Stimulated activated CD8-positive, alpha-beta memory T cell treated with anti-CD3 and anti-CD28 coated beads, Interleukin-12 subunit alpha, Interleukin-12 subunit beta, amount 100 ng/mL, for 24 hours (primary cell): Measurements from ENCODE around the gene DAPP1.
"Not testable (repeated sequence)": the region's sequence is repeated elsewhere in the genome, so short reads cannot be mapped to it uniquely, and the experiment has no call there.

ENCODE experiments used
- DNase-seq: peaks from one replicate; pipeline ENCODE4 v3.0.0-alpha.2; 2020; ENCODE audit errors: extremely low read depth

DAPP1 gene, protein sequence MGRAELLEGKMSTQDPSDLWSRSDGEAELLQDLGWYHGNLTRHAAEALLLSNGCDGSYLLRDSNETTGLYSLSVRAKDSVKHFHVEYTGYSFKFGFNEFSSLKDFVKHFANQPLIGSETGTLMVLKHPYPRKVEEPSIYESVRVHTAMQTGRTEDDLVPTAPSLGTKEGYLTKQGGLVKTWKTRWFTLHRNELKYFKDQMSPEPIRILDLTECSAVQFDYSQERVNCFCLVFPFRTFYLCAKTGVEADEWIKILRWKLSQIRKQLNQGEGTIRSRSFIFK

GRCh38 chr4:99816545-99817308, at the start of gene DAPP1:
Gene DAPP1, plus strand, starts transcription at chr4:99816827. Its CDS starts 87 bp downstream, at chr4:99816914.
- peak; percentile 25 for DNase-seq

- not testable (repeated sequence) for DNase-seq
Measured at GRCh38 chr4:99770842-99771241, 45.8 kb upstream of the DAPP1 start.

- DNase-seq: no peak
Measured at GRCh38 chr4:99783940-99784339, 32.7 kb upstream of the DAPP1 start.

DNA sequence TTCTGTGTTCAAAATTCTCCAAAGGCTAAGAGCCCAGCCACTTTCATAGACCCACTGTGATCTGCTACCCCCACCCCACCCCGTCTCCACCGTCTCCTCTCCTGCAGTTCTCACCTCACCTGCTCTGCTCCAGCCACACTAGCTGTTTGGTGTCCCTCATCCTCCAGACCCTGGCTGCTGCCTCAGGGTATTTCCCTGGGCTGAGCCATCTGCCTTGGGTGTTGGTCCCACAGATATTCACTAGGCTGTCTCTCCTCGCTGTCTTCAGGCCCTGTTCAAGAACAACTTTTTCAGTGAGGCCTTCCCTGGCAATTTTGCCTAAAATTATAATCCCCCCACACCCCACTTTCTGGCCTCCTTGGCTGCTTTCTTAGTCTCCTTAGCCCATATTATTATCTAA, 31.8 kb upstream of the DAPP1 start:
- no peak for DNase-seq

GRCh38 chr4:99790796-99791617, 25.6 kb upstream of the DAPP1 start:
- no peak for DNase-seq

GRCh38 chr4:99800332-99801004, 16.2 kb upstream of the DAPP1 start:
- no peak for DNase-seq

- DNase-seq: no peak
Measured at GRCh38 chr4:99801005-99801699, 15.5 kb upstream of the DAPP1 start.

GRCh38 chr4:99803566-99804101, 13.0 kb upstream of the DAPP1 start:
- no peak for DNase-seq

DNA sequence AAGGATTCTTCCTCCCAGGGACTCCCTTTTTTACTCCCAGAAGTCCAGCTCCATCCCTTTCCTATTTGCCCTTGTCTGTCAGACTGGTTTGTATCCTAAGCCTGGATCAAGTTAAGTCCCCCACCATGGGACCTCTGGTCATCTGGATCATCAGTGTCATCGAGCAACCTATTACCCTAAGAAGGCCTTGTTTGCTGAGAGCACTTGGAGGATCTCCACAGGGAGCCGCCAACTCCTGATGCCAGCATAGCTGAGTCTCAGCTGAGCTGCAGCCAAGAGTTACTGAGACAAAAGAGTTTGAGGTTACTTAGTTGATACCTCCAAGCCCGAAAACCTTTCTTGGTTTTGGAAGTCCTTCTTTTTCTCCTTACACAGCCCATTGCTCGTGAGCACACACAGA, 10.1 kb upstream of the DAPP1 start:
- no peak for DNase-seq

DNA sequence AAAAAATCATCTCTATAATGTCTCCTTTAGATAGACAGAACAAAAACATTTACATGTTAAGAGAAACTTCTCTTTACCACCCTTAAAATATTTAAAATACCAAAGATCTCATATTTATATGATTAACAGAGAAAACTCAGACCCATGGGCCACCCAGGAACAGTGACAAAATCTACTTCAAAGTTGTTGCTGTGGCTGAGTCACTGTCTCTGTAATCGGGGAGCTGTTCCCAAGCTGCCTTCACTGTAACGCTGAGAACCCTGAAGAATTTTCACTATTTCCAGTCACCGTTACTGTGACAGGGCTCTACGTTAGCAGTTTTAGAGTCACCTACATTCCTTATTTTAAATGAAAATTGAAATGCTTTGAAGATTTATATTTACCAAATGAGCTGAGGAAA, 9.0 kb upstream of the DAPP1 start:
- DNase-seq: no peak

- DNase-seq: peak; percentile 30
Measured at GRCh38 chr4:99808260-99808857, 8.3 kb upstream of the DAPP1 start.

DNA sequence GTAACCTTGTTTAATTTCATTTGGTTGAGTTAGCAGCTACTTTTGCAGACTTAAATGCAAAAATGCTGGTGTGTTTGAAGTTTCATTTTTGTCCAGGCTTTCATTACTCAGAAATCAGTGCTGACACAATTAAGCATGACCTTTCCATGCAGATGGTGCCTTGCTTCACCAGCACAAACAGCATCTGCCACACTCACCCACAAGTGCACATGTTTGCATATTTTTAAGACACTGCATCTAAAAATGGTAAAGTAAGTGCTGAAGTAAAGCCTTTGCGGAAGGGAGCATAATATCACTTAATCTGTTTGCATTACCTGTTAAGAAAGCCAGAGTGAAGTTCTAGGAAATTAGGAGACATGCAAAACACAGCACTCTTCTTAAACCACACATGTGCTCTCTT, 7.3 kb upstream of the DAPP1 start:
- DNase-seq: no peak

GRCh38 chr4:99810536-99810935, 6.1 kb upstream of the DAPP1 start:
- DNase-seq: no peak

DNA sequence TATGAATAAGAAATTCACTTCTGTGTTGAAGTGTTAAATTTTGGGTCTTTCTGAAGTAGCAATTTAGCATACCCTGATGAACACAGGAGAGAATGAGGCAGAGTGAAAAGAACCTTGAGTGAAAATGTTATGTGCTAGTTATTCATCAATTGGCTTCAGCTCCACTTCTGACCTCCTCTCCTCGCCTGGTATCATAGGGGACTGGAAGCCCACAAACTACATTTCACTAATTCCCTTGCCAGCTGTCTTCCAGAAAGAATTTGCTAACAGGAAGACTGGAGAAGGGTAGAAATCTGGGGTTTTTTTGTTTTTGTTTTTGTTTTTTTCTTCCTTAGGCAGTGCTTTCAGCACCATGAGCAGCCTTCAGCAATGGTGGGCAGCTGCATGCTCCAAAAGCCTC, 5.5 kb upstream of the DAPP1 start:
- no peak for DNase-seq

DNA sequence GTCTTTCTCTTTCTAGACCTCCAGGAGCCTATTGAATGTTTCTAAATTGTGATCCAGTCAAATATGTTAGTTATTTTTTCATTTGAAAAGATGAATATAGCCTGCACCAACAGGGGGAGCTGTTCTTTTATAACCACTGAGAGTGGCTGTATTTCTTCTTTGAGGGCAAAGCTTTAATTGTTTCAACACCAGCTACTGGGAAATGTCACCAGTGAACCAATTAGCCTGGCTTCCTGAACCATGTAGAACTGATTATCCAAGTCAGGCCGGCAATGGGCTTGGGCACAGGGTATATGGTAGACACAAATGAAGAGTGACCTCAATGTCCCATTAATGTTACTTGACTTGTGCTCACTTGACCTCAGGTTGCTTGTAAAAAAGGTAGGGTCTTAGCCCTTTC, 4.8 kb upstream of the DAPP1 start:
- DNase-seq: no peak

GRCh38 chr4:99815597-99816011, 1.0 kb upstream of the DAPP1 start:
- DNase-seq: no peak

DNA sequence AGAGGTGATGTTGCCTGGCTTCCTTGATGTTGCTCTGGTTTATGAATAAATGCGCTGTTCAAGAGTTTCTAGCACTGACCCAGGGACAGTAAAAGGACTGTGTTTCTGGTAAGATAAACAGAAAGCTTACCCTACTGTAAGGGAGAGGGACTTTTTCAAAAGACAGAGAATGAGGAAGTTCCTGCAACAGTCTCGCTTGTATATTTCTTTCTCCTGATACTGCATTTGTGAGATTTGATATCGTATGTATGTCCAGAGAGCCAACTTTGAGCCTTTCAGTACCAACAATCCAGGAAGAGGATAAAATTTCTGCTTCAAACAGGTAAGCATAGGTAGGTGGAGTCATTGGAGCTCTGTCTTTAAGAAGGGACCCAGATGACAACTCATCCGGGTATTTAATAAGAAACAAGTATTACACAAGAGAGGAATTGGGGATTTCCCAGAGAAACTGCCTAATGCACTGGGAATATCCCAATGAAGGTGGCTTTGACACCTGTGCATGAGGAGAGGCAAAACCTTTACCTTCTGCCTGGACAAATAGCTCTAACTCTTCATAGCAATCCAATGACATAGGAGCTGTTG, 773 bp downstream of the DAPP1 start:
- DNase-seq: no peak

- no peak for DNase-seq
Measured at GRCh38 chr4:99818661-99819060, 2.0 kb downstream of the DAPP1 start.

- DNase-seq: no peak
Measured at GRCh38 chr4:99821918-99822503, 5.4 kb downstream of the DAPP1 start.

DNA sequence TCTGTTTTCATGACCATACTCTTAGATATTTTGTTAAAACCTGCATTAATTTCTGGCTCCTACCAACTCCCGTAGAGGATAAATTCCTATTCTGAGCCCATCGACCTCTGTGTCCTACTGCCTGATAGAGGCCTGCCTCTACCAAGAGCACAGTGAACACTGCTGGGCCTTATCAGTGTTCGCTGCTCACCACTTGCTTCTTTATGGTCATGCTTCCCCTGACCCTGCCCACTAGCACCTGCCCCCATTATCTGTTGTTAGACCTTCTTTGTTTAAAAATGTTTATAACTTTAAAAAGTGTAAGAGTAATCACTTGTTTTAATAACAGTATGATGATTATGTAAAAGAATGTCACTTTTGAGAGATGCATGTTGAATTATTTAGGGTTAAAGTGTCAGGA, 6.1 kb downstream of the DAPP1 start:
- DNase-seq: no peak
